ENCODE measurements around the gene AFAP1. TPM values are rescaled to one million over a fixed set of nuclear protein-coding genes. Genes with fewer than 3 reads are reported as not detected.

AFAP1 gene
- total RNA-seq, 1 experiment from 2014 or later, result 23.6 TPM

- no peak for TF ChIP-seq OVOL2 (CRISPR knock-in tag; IDR thresholded peaks at IDR 0.05; ENCODE audit: borderline replicate concordance)
- no peak for TF ChIP-seq ZNF121 (CRISPR knock-in tag; IDR thresholded peaks at IDR 0.05)
- no peak for TF ChIP-seq CBFB (CRISPR knock-in tag; IDR thresholded peaks at IDR 0.05; ENCODE audit: low read depth)
- no peak for TF ChIP-seq ZNF232 (CRISPR knock-in tag; IDR thresholded peaks at IDR 0.05)
- no peak for TF ChIP-seq ZNF423 (CRISPR knock-in tag; IDR thresholded peaks at IDR 0.05)
- no peak for TF ChIP-seq TCF7 (CRISPR knock-in tag; IDR thresholded peaks at IDR 0.05; ENCODE audit: low read depth)
- no peak for TF ChIP-seq FOXJ3 (CRISPR knock-in tag; IDR thresholded peaks at IDR 0.05; ENCODE audit: borderline replicate concordance)
- no peak for TF ChIP-seq JUN (CRISPR knock-in tag; IDR thresholded peaks at IDR 0.05)
- TF ChIP-seq ZNF532 (CRISPR knock-in tag; IDR thresholded peaks at IDR 0.05; ENCODE audit: borderline replicate concordance), result no peak
- TF ChIP-seq MAX (CRISPR knock-in tag; IDR thresholded peaks at IDR 0.05), result no peak
- Mint-ChIP-seq H3K4me1 (peaks cover 8% of the 10 kb centered on the region), H3K9me3 (peaks cover 13% of the 10 kb centered on the region), H3K27ac (no peak overlapping the region), H3K27me3 (ENCODE audit: low read depth) (no peaks in the 10 kb centered on the region), H3K4me3 (no peak overlapping the region), H3K36me3 (peaks cover 35% of the 10 kb centered on the region)
- ChIA-PET CTCF (interaction anchor here (0.6 to 3.7 kb wide), 4 partner anchors 30 to 368 kb away, joined by 3 to 41 read pairs (median 5); no protein-coding TSS in a partner anchor), POLR2A (no interaction called here)
- ATAC-seq, result no peak
- no peak for DNase-seq (ENCODE audit: low spot score)
These were observed 139.9 kb downstream of the AFAP1 start for GRCh38 chr4:7799736-7800135.

- Mint-ChIP-seq H3K36me3 (peaks cover 35% of the 10 kb centered on the region), H3K9me3 (peaks cover 13% of the 10 kb centered on the region), H3K27me3 (ENCODE audit: low read depth) (no peaks in the 10 kb centered on the region), H3K4me3 (no peak overlapping the region), H3K4me1 (peaks cover 6% of the 10 kb centered on the region), H3K27ac (0 out of 2 replicates have a peak overlapping the region, but pooled peaks have one; percentile 17)
- no peak for DNase-seq (ENCODE audit: low spot score)
- POLR2A ChIA-PET, result no interaction called here
- no peak for ATAC-seq
- CTCF ChIA-PET, result interaction anchor here (2.0 to 3.7 kb wide), 3 partner anchors 30 to 45 kb away, joined by 4 to 41 read pairs (median 6); no protein-coding TSS in a partner anchor
- no peak for TF ChIP-seq HMGA2 (CRISPR knock-in tag; IDR thresholded peaks at IDR 0.05)
- no peak for TF ChIP-seq ZNF138 (CRISPR knock-in tag; conservative IDR thresholded peaks at IDR 0.05)
- TF ChIP-seq USF1 (CRISPR knock-in tag; IDR thresholded peaks at IDR 0.05), result no peak
- no peak for TF ChIP-seq STAT6 (CRISPR knock-in tag; conservative IDR thresholded peaks at IDR 0.05; ENCODE audit: low read depth)
- no peak for TF ChIP-seq ZBTB43 (CRISPR knock-in tag; IDR thresholded peaks at IDR 0.05)
- TF ChIP-seq PRDM15 (CRISPR knock-in tag; IDR thresholded peaks at IDR 0.05), result no peak
- no peak for TF ChIP-seq E2F5 (CRISPR knock-in tag; IDR thresholded peaks at IDR 0.05)
- TF ChIP-seq CREM (CRISPR knock-in tag; IDR thresholded peaks at IDR 0.05), result no peak
- no peak for TF ChIP-seq FOXK1 (CRISPR knock-in tag; IDR thresholded peaks at IDR 0.05)
- TF ChIP-seq CDX4 (CRISPR knock-in tag; IDR thresholded peaks at IDR 0.05; ENCODE audit: borderline replicate concordance), result no peak
These were observed 140.4 kb downstream of the AFAP1 start for GRCh38 chr4:7799306-7799705.
